ENCODE measurements around the gene POF1B. TPM values are rescaled to one million over a fixed set of nuclear protein-coding genes. Genes with fewer than 3 reads are reported as not detected.

Gene POF1B
- total and polyA plus RNA-seq, 2 of the 4 experiments (the other 2 are of a cell fraction) = not detected

- Histone ChIP-seq H3K4me2 (ENCODE audit: low read depth, low read length) (no peak overlapping the region), H2AK5ac (ENCODE audit: low read depth, low read length) (no peak overlapping the region), H4K20me1 (ENCODE audit: insufficient read depth, low read length) (no peaks in the 10 kb centered on the region), H3K27ac (ENCODE audit: insufficient read depth, low read length) (no peak overlapping the region), H2BK20ac (ENCODE audit: low read depth, low read length) (no peak overlapping the region), H3K36me3 (ENCODE audit: control insufficient read depth, insufficient read depth, low read length) (no peaks in the 10 kb centered on the region), H3K79me1 (ENCODE audit: low read depth in 1 of 2, low read length in 2 of 2) (no peaks in the 10 kb centered on the region), H3K14ac (replicated peaks; ENCODE audit: low read depth, low read length) (no peak overlapping the region), H2AFZ (replicated peaks; ENCODE audit: low read length, poor library complexity) (no peak overlapping the region), H2AK9ac (replicated peaks; ENCODE audit: low read depth, low read length, poor library complexity) (no peak overlapping the region), H3K4ac (ENCODE audit: low read depth, low read length) (no peak overlapping the region), H3K56ac (ENCODE audit: extremely low read depth, insufficient read depth, low read length) (no peak overlapping the region), H3K9ac (ENCODE audit: low read depth, low read length) (no peak overlapping the region), H3K18ac (ENCODE audit: low read depth, low read length) (no peak overlapping the region), H2BK120ac (ENCODE audit: low read depth, low read length) (no peak overlapping the region), H3K9me1 (ENCODE audit: insufficient read depth, low read length) (no peaks in the 10 kb centered on the region), H3K4me3 (ENCODE audit: insufficient read depth, low read depth, low read length) (no peak overlapping the region), H2BK5ac (ENCODE audit: low read depth, low read length, poor library complexity, severe bottlenecking) (no peak overlapping the region), H4K91ac (ENCODE audit: insufficient read depth, low read depth, low read length) (no peak overlapping the region), H3K9me3 (ENCODE audit: control insufficient read depth, insufficient read depth, low read length) (no peaks in the 10 kb centered on the region), H2BK15ac (ENCODE audit: low read depth, low read length) (no peak overlapping the region), H4K5ac (ENCODE audit: low read depth, low read length) (no peak overlapping the region), H3K27me3 (ENCODE audit: control insufficient read depth, insufficient read depth, low read length) (no peaks in the 10 kb centered on the region), H3K4me1 (ENCODE audit: control insufficient read depth, insufficient read depth, low read length) (no peaks in the 10 kb centered on the region), H4K8ac (ENCODE audit: low read depth in 2 of 2, low read length in 2 of 2) (no peak overlapping the region), H3K23ac (ENCODE audit: low read depth, low read length) (no peak overlapping the region)
- dilution Hi-C loops (cut with HindIII; ENCODE audit: low sequenced_read_pairs, unreplicated experiment) (no loop called here), in situ Hi-C loops (cut with MboI; ENCODE audit: low sequenced_read_pairs) (no loop called here), intact Hi-C loops (cut with micrococcal nuclease) (no loop called here)
- CTCF ChIA-PET = no interaction called here
- no TSS peak for BruUV-seq (replicated peaks)
- WGBS, 2 experiments (ENCODE audit: extremely low coverage in 2 of 2, insufficient read length in 1 of 2) = no CpG with 5 or more reads among the region's 2 CpGs
- TF ChIP-seq CTCF (conservative IDR thresholded peaks at IDR 0.05; ENCODE audit: low read depth, low read length) (no peak), RCOR1 (IDR thresholded peaks at IDR 0.05; ENCODE audit: insufficient replicate concordance, low read length) (no peak), BHLHE40 (IDR thresholded peaks at IDR 0.05; ENCODE audit: low read depth, low read length) (no peak)
- POLR2A ChIA-PET (ENCODE audit: unreplicated experiment) = no interaction called here
- no peak for DNase-seq
- no peak for ATAC-seq (ENCODE audit: low read depth)
These were observed 52.5 kb downstream of the POF1B start for GRCh38 chrX:85327060-85327333.
